HG02852 (cell line): Measurements from ENCODE around the gene CTIF.
A peak's percentile ranks its signal among the peaks of the same experiment; 100 is the strongest.
"Not testable (repeated sequence)": the region's sequence is repeated elsewhere in the genome, so short reads cannot be mapped to it uniquely, and the experiment has no call there.

Experiments used
- ATAC-seq: cut with Tn5 transposase; IDR thresholded peaks from one replicate; pipeline ENCODE4 v1.9.1; 2021; ENCODE audit warnings: mild to moderate bottlenecking, moderate library complexity; ENCODE audit not compliant: unreplicated experiment

CTIF gene

DNA sequence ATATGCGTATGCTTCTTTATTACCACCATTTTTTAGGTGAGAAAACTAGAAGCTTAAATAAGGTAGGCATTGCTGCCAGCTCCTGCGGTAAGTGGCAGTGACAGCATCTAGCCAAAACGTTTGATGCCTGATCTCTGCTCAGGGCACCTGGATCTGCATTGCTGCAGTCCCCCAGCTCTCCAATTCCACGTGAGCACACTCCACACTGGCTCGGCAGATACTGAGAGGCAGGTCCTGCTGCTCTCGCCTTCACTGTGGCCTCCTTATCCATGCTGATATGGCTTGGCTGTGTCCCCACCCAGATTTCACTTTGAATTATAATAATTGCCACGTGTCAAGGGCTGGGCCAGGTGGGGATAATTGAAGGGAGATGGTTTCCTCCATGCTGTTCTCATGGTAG lies 160.9 kb downstream of the CTIF start:
- no peak for ATAC-seq

DNA sequence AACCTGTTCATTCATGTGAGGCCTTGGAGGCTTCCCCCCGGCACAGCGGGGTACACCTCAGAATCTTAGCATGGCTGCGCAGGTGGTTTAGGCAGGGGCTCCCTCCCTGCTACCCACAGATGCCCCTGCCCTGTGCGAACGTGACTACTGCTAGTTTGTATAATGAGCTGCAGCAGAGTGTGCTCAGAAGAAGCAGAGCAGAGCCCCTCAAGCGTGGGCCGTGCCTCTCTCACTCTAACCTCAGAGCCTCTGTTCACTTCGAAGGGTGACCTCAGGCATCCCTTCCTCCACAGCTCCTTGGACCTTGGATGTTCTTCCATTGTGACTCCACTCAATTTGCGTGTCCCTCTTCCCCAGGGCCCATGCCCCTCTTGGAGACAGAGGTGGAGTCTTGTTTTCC lies 161.6 kb downstream of the CTIF start:
- ATAC-seq, result peak; percentile 55

DNA sequence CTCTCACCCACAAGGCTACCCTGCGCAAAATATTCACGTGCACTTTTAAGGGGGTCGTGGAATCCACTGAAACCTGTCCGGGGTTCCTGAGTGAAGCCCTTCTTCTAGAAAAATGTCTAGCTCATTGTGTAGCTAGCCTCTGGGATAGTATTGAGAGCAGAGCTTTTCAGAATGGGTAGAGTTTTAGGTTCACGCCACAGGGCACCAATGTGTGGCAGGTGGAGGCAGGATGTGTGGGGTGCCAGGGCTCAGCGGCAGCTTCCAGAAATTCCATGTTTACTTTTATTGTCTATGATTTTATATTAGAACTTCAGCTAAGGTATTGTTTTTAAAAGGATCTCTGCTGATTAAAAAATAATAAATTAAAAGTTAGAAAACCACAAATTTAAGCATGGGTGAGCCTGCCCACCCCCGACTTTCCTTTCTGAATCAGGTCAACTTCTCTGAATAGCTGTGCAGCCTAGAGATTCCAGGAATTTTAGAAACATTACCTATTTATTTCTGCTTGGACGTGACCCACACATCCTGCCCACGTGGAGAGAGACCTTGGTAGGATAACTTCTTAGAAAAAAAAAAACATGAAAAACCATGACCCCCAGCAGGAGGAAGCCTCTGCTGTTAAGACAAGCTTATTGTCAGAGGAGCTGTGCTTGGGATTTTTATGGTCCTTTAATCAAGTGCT lies 163.7 kb downstream of the CTIF start:
- ATAC-seq, result no peak

DNA sequence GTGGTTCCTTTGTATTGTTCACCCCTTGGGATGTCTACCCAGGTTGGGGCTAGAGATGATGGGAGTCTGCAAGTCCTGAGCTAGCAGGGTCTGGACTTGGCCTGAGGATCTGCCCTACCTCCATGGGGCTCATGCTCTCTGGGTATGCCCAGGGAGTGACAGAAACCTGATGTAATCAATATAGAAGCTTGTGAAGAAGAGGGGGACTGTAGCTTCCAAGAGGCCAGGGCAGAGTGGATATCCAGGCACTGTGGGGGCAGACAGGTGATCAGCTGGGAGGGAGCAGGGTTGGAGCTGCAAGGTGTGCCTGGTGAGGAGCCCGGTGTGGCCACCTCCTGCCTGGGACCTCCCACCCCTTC lies 164.2 kb downstream of the CTIF start:
- ATAC-seq, result no peak

DNA sequence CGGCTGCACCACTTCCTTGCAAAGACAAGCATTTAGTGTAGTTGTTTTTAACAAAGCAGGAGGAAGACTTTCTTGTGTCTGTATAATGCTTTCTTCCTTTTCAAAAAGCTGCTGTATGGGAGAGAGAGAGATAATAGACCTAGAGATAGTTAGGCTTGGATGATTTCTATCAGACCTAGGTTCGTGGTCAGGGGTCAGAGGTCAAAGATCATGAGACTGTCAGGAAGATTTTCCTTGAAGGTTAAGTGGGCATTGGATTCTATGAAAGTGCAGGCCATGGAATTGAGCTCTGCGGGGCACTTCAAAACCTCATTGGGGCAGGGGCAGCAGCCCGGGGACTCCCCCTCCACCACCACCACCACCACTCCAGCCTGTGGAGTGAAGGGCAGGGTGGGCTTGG lies 164.6 kb downstream of the CTIF start:
- ATAC-seq, result no peak

DNA sequence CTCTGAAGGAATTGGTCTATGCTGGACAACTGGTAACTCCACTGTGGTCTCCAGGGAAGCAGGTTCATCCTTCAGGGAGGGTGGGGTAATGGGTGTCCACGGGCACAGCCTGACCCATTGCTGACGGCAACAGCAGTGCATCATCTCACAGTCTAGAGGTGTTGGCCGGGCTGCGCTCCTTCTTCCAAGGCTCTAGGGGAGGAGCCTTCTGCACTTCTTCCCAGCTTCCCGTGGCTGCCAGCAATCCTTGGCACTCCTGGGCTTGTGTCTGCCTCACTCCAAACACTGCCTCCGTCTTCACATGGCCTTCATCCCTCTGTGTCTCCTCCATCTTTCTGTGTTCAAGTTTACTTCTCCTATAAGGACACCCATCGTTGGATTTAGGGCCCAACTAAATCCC lies 166.2 kb downstream of the CTIF start:
- no peak for ATAC-seq

DNA sequence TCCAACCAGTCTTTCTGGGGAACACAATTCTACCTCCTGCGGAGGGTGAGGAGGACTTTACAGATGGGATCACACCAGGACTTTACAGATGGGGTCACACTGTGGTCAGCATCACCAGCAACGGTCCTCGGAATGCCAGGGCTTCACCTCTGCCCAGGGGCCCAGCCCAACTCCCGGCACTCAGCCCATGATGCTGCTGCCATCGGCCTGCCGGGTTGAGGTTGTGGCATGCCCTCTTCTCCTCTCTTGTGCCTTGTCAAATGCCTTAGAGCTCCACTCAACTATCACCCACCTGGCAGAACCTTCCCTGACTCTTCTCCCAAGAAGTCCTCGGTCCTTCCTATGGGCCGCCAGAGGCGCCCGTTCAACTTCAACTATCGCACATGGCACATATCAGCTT lies 166.7 kb downstream of the CTIF start:
- no peak for ATAC-seq

DNA sequence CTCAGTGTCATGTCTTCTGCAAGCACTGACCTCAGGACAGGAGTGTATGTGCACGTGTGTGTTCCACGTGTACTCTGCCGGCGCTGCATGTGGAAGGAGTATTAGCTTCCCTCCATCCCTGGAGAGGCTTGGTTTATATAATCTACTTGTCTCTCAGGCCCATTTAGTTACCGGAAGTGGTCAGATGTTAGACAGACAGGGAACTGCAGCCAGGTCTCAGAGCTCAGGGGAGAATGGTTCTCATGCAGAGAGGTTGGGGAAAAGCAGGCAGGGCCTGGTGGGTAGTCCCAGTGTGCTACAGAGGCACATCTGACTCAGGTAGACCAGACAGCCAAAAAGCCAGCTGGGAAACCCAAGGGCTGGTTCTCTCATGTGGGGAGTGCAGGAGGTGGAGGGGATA lies 167.9 kb downstream of the CTIF start:
- ATAC-seq, result no peak

DNA sequence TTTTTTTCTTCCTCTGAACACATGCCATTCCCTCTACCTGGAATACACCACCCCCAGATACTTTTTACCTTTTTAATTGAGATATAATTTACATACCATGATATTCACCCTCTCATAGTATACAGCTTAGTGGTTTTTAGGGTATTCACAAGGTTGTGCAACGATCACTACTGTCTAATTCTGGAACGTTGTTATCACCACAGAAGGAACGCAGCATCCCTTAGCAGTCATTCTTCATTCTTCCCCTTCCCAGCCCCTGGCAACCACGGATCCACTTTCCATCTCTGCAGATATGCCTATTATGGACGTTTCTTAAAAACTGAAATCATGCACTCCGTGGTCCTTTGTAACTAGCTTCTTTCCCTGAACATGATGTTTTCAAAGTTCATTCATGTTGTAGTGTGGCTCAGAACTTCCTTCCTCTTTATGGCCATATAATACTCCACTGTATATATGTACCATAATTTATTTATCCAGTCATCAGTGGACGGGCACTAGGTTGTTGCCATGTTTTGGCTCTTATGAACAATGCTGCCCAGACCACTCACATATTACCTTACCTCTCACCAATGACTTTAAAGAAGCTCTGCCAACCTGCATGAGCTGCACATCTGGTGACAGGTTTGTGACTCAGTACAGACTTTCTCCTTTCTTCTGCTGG lies 168.9 kb downstream of the CTIF start:
- no peak for ATAC-seq

DNA sequence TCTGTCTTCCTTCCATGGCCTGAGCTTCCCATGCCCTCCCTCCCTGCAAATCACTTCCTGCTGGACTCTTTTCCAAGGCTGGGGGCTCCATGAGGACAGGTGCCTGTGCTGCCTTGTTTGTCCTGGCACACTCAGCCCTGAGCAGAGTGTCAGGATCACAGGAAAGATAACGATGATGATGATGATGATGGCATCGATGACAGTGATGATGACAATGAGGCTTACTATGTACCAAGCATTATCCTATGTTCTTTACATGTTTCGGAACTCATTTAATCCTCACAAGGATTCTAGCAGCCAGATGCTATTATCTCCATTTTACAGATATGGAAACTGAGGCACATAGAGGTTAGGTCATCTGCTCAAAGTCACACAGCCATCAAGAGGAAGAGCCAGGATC lies 170.0 kb downstream of the CTIF start:
- no peak for ATAC-seq

DNA sequence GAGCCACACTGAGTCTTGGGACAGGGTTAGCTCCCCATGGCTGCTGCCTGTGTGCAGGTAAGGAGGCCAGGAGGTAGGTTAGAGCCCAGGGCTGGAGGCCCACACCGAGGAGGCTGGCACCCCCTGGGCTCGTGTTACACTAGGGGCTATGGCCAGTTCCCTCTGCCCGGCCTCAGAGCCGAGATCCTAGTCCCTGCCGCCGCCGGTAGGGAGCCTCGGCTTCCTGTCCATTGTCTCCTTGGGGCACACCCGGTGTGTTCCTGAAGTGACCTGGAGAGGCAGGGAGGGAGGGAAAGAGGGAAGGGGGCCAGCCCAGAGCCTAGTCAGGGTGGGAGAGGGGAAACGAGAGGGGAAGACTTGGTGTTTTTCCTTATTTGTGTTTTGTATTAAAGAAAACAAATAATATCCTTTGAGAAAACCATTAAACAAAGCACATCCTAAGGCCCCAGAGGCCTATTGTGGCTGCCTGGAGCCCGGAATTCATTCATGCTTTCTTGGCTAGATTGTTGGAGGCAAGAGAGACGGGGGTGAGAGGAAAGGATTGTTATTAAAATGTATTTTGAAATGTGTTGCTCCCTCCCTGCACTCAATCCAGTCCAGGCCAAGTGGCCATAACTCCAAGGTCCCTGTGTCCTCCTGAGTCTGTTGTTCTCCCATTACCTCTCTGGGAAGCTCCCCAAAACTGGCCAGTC lies 170.7 kb downstream of the CTIF start:
- no peak for ATAC-seq

DNA sequence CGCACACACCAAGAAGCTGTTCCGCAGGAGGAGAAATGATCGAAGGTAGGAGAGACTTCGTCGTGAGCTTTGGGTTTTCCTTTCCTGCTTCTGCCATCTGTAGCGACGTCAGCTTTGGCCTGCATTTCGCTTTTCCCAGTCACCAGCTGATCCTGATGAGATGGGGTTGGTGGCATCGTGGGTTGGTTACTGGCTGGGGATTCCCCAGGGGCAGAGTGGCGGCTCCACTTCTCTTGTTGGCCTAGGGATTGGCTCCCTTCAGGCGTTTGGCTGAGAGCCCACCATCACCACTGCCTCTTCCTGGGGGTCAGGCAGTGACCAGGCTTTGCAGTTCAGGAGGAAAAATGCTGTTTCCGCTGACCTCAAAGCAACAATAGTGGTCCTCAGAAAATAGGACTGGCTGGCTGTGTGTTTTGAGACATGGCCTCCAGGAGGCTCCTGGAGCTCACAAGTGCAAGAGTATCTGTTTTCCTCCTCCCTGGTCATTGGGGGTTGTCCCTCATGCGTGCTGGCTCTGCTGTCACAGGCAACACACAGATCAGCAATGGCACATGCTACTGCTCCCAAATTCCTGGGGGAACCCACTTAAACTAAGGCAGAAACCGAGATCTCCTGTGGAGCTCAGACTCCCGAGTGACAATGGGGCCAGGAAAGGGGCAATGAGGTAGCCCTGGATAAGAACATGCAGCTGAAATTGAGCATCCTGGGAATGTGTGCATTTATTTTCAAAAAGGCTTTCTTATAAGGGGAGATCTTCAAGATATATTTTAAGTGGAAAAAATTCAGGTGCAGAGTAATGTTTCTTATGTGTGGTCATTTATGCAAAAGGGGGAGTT lies 173.0 kb downstream of the CTIF start:
- ATAC-seq, result no peak

DNA sequence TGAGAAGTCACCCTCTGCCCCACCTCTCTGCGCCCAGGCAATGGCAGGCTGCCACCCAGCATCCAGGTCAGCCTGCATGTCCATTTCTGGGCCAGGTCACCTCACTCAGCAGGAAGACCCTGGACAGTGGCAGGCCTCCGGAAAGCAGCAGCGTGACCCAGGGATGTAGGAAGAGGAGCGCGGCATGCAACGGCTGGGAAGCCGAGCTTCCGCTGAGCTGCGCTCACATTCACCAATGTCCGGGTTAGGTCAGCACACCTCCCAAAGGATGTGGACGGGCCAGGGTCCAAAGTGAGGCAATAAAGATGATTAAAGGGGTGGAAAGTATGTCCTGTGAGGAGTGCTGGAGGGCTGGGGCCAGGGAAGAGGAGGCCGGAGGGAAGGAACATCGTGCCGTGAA lies 174.5 kb downstream of the CTIF start:
- no peak for ATAC-seq

DNA sequence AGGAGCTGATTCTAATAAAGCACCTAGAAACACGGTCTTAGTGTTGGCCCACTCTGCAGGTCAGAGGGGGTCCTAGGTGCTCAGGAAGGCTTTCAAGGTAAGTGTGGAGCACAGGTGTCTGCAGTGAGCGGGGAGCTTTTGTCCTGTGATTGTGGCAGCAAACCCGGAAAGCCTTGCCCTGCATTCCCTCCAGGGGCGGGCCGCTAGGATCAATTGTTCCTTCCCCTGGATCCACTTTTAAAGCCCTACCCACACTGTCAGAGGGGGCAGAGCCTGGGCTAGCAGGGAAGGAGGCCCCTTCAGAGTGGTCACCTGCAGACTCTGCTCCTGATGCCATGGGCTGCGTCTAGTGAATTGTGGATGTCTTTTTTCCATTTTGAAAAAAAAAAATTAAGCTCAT lies 176.0 kb downstream of the CTIF start:
- no peak for ATAC-seq

DNA sequence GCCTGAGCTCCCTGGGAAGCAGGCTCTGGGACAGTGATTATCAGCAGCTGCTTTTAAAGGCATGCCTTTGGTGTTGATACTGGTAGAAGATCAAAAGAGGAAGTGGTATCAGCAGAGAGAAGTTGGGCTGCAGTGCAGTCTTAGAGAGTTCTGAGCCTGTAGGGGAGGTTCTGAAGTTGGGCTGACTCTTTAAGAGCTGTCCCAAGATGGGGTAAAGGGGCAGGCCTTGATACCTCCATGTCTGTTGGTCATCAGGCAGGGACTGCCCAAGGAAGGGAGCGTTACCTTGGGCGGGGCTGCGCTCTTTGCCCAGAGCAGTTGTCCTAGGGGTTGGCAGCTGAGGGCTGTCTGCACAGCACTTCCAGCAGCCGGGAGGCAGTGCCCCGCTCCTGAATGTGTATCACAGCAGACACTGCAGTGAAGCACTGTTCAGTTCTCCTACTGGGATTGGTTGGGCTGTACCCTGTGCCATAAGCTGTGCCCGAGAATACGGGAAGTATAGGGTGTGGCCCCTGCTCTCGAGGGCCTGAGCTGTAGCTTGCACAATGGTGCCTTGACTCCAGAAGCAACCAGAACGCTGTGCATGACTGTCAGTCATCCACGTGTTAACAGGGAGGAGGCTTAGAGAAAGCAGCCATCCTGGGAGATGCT lies 177.0 kb downstream of the CTIF start:
- peak; percentile 69 for ATAC-seq

DNA sequence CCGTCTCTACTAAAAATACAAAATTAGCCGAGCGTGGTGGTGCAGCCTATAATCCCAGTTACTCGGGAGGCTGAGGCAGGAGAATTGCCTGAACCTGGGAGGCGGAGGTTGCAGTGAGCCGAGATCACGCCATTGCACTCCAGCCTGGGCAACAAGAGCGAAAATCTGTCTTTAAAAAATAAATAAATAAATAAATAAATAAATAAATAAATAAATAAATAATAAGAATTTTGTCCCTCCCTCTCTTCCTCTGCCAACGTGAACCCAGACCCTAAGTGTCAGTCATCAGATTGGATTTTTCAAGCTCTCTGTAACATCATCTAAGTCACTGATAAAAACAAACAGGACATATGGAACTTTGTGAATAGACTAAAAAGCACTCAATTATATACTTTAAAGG lies 178.4 kb downstream of the CTIF start:
- ATAC-seq, result not testable (repeated sequence)

DNA sequence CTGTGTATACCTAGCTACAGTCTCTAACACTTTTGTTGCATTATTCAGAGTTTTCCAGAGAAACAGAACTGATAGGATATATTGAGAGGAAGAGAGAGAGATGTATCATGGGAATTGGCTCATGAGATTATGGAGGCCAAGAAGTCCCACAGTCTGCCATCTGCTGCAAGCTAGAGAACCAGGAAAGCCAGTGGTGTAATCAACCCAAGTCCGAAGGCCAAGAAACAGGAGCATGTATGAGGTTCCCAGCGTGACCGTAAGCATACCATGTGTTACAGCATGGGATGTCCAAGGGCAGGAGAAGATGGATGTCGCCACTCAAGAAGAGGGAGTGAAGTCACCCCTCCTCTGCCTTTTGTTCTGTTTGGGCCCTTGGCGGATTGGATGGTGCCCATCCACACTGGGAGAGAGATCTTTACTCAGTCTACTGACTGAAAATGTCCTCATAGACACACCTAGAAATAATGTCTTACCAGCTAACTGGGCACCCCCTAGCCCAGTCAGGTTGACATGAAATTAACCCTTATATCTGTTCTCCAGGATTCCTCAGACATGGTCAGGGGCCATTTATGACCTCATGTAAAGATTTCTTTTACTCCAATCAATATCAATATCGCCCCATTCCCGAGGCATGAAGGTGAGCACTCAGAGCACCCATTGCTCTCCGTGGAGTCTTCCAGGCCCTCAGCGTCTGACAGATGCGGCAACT lies 179.6 kb downstream of the CTIF start:
- no peak for ATAC-seq

DNA sequence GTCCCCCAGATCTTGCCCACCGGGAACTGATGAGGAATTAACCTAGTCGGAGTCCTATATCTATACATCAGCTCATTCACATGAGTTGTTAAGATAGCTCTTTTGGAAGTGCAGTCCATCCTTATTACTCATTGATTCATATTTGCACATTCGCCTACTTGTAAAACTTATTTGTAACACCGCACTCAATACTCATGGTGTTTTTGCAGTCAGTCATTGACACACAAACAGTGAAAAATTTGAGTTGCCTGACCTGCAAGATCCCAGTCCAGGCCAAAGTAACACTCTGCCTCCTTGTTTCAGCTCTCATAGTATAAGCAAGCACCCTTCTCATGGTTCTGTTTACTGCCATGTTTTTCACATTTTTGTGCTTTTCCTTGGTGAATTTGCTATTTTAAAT lies 180.6 kb downstream of the CTIF start:
- no peak for ATAC-seq

DNA sequence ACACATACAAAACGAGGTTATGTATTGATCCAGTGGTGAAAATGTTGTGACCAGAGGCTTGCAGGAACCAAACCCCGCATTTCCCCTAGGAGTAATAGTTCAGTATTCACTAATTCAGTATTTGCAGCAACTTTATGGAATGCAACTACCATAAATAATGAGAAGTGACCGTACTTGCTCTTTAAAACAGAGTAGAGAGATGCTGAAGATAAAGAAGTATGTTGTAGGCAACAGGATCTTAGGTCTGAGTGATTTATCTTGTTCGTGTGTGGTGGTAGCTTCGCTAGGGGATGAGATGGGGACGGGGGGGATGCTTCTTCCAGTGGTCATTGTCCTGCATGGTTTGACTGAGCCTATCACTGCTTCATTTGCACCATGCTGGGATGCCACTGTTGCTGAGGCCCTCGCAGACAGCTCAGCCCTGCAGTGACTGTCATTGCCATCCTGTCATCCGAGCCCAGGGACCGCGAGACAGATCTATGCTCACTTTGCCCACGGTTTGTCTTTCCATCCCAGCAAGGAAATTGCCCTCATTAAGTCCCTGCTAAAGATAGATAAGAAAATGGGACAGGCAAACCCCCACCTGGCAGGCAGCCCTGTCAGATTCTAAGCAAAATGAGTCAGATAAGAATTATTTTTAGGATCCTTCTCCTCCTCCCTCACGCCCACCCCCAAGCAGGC lies 181.3 kb downstream of the CTIF start:
- no peak for ATAC-seq

DNA sequence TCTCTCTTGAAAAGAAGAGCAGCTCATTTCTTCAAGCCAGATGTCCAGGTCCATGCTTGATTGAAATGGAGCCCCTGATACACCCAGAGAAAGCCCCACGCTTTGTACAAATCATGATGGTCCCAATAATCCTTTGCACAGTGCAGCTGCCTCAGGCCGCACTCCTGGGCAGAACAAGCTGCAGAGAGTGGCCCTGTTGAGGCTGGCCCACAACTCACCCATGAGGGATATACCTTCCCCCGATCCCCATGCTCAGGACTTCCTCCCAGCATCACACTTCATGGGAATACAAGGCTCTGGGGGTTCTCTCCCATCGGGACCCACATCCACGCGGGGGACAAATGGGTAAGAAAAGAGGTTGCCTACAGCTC lies 181.8 kb downstream of the CTIF start:
- no peak for ATAC-seq
